K562 (cell line): ENCODE measurements around the gene ANAPC13. TPM values are rescaled to one million over a fixed set of nuclear protein-coding genes. Genes with fewer than 3 reads are reported as not detected.

Experiments
- ARID4B ChIP-seq: sonication (generic); formaldehyde crosslinking; IDR thresholded peaks from 2 replicates; pipeline ENCODE4 v1.8.0; 2022; ENCODE audit warnings: mild to moderate bottlenecking, missing genetic modification reagents
- BCOR ChIP-seq: fragments of 450-650 bp; IDR thresholded peaks from 2 replicates; pipeline ENCODE4 v1.6.1; 2016
- CBX1 ChIP-seq: sonication (generic); IDR thresholded peaks from 2 replicates; pipeline ENCODE4 v1.6.1; 2016; ENCODE audit warnings: antibody characterized with exemption, low read depth, mild to moderate bottlenecking
- DEAF1 ChIP-seq: fragments of 450-650 bp; formaldehyde crosslinking; IDR thresholded peaks from 2 replicates; pipeline ENCODE4 v1.4.0; 2020; ENCODE audit warnings: mild to moderate bottlenecking, moderate library complexity
- DIDO1 ChIP-seq: fragments of 450-650 bp; IDR thresholded peaks from 2 replicates; pipeline ENCODE4 v1.6.1; 2016; ENCODE audit warnings: low read depth, missing biosample characterization, missing genetic modification characterization
- DPF2 ChIP-seq: fragments of 450-650 bp; IDR thresholded peaks from 2 replicates; pipeline ENCODE4 v1.6.1; 2016
- E2F1 ChIP-seq: sonication (generic); formaldehyde crosslinking; IDR thresholded peaks from 2 replicates; pipeline ENCODE4 v1.8.1; 2023; ENCODE audit warnings: mild to moderate bottlenecking, missing genetic modification reagents, moderate library complexity
- FOXM1 ChIP-seq, 2 experiments: fragments of 450-650 bp in 1 of 2; sonication (generic) in 1 of 2; formaldehyde crosslinking in 1 of 2; IDR thresholded peaks; 2 replicates each; pipeline versions ENCODE4 v1.6.1 to v1.9.0; 2017 to 2022; ENCODE audit warnings: low read depth in 2 of 2, mild to moderate bottlenecking in 2 of 2, missing genetic modification reagents in 1 of 2, moderate library complexity in 1 of 2
- GTF2B ChIP-seq: IDR thresholded peaks from 2 replicates; pipeline ENCODE4 v1.6.1; 2011; ENCODE audit not compliant: insufficient read length; ENCODE audit errors: extremely low read depth
- HMGN3 ChIP-seq: IDR thresholded peaks from 2 replicates; pipeline ENCODE4 v1.6.1; 2011; ENCODE audit warnings: borderline replicate concordance, low read depth, mild to moderate bottlenecking, mixed read lengths, low read length; ENCODE audit not compliant: insufficient read length; ENCODE audit errors: extremely low read depth
- KHSRP ChIP-seq: fragments of 450-650 bp; IDR thresholded peaks from 2 replicates; pipeline ENCODE4 v1.6.1; 2017
- RBM22 ChIP-seq: fragments of 200-400 bp; formaldehyde crosslinking; IDR thresholded peaks from 2 replicates; pipeline ENCODE4 v1.6.1; 2018; ENCODE audit warnings: low read length, low read depth; ENCODE audit not compliant: poor library complexity, severe bottlenecking
- SOX6 ChIP-seq: fragments of 450-650 bp; IDR thresholded peaks from 2 replicates; pipeline ENCODE4 v1.6.1; 2014; ENCODE audit warnings: mild to moderate bottlenecking
- SRSF7 ChIP-seq: fragments of 200-400 bp; formaldehyde crosslinking; optimal IDR thresholded peaks from 2 replicates; pipeline ENCODE3; 2017; ENCODE audit warnings: mild to moderate bottlenecking, low read depth, low read length
- SRSF9 ChIP-seq: fragments of 200-400 bp; formaldehyde crosslinking; IDR thresholded peaks from 2 replicates; pipeline ENCODE4 v1.6.1; 2017; ENCODE audit warnings: low read depth, low read length, borderline replicate concordance
- ZC3H11A ChIP-seq: IDR thresholded peaks from 2 replicates; pipeline ENCODE4 v1.6.1; 2012; ENCODE audit warnings: low read depth, low read length, improper control_type of control experiment
- ZNF655 ChIP-seq: fragments of 250-450 bp; sonication (Bioruptor Pico); IDR thresholded peaks from 2 replicates; pipeline ENCODE4 v1.5.0; 2021
- ZNF76 ChIP-seq: fragments of 250-450 bp; sonication (Bioruptor Pico); IDR thresholded peaks from 2 replicates; pipeline ENCODE4 v1.4.0; 2020; ENCODE audit warnings: mild to moderate bottlenecking, moderate library complexity, borderline replicate concordance
- polyA plus RNA-seq, 8 experiments: library from polyadenylated mRNA; depleted of rRNA in 4 of 8; stranded (reverse) in 5 of 8; unstranded in 3 of 8; fragments of >200 nt; fragmentation: Nextera tagmentation in 2 of 8; fragmentation: Illumina TruSeq in 1 of 8; extraction: Ambion mirVana in 2 of 8; extraction: Trizol in 1 of 8; gene quantifications; 2 replicates each; pipeline versions ENCODE4 v1.2.1 to v1.2.3, GENCODE V29; 2011 to 2014; ENCODE audit warnings: inconsistent platforms in 1 of 8, missing spikeins in 1 of 8
- total RNA-seq, 7 experiments: library from RNA; depleted of rRNA in 6 of 7; stranded (reverse); fragments of >200 nt in 6 of 7; fragmentation: Illumina TruSeq in 2 of 7; extraction: Trizol in 2 of 7; gene quantifications; 2 replicates each; pipeline versions ENCODE4 v1.2.1 to v1.2.3, GENCODE V29; 2011 to 2021; ENCODE audit warnings: low replicate concordance in 1 of 7

ANAPC13 gene
- total and polyA plus RNA-seq, 9 of the 15 experiments (the other 6 are each of a cell fraction or from before 2014, with no cell fraction given) = 48.5 to 238 (median 68.5) TPM

GRCh38 chr3:134496471-134497071 is 10.8 kb upstream of the ANAPC13 start (continued):
- TF ChIP-seq ARID4B (no peak), BCOR (no peak), HMGN3 (no peak), E2F1 (CRISPR knock-in tag) (no peak), CBX1 (no peak), KHSRP (no peak), RBM22 (no peak), DPF2 (peak; percentile 81), DIDO1 (no peak), ZC3H11A (no peak), ZNF655 (CRISPR knock-in tag) (no peak), SOX6 (peak; percentile 87), GTF2B (no peak), FOXM1 (IDR thresholded peaks at IDR 0.05; ENCODE audit: low read depth) (peak; percentile 83), FOXM1 (CRISPR knock-in tag; IDR thresholded peaks at IDR 0.05; ENCODE audit: low read depth) (no peak), ZNF76 (CRISPR knock-in tag) (0 out of 2 replicates have a peak, but pooled peaks have one; percentile 57), SRSF9 (no peak), DEAF1 (CRISPR knock-in tag) (peak; percentile 22; the same call in 1 of the 2 replicates), SRSF7 (no peak)
